Activated naive CD4-positive, alpha-beta T cell treated with anti-CD3 and anti-CD28 coated beads, Interleukin-2, amount 50 U/mL, for 24 hours (primary cell): Measurements from ENCODE around the gene CRYZL1.
A peak's percentile ranks its signal among the peaks of the same experiment; 100 is the strongest.

Experiments used
- H3K27ac Mint-ChIP-seq: one replicate; pipeline ENCODE4 v1.8.0; 2021; ENCODE audit warnings: mild to moderate bottlenecking, mixed read lengths
- H3K27me3 Mint-ChIP-seq: one replicate; pipeline ENCODE4 v1.8.0; 2021; ENCODE audit warnings: mixed read lengths
- H3K36me3 Mint-ChIP-seq: one replicate; pipeline ENCODE4 v1.8.0; 2021; ENCODE audit warnings: mixed read lengths
- H3K4me1 Mint-ChIP-seq: one replicate; pipeline ENCODE4 v1.8.0; 2021; ENCODE audit warnings: mixed read lengths
- H3K4me3 Mint-ChIP-seq: one replicate; pipeline ENCODE4 v1.8.0; 2021; ENCODE audit warnings: mild to moderate bottlenecking, mixed read lengths
- H3K9me3 Mint-ChIP-seq: one replicate; pipeline ENCODE4 v1.8.0; 2021; ENCODE audit warnings: mixed read lengths

CRYZL1 gene

DNA sequence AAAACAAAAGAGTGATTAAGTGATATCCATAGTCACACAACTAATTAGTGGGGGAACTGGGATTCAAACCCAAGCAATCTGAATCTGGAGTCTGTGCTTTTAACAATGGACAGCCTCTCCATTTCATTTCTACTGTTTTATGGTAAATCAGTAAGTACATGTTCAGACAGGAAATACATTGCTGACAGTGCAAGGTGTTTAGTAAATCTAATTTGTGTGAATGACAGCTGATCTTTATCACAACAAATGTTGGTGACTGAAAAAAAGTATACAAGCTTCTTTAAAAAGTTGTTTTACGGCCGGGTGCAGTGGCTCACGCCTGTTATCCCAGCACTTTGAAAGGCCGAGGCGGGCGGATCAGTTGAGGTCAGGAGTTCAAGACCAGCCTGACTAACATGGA lies 73.6 kb downstream of the CRYZL1 start:
- no peaks in the 10 kb centered on the region for H3K9me3 Mint-ChIP-seq
- H3K27me3 Mint-ChIP-seq: no peaks in the 10 kb centered on the region
- H3K27ac Mint-ChIP-seq: peak overlapping the region; percentile 2
- H3K4me1 Mint-ChIP-seq: peaks cover 48% of the 10 kb centered on the region
- peaks cover 11% of the 10 kb centered on the region for H3K36me3 Mint-ChIP-seq
- H3K4me3 Mint-ChIP-seq: no peak overlapping the region

DNA sequence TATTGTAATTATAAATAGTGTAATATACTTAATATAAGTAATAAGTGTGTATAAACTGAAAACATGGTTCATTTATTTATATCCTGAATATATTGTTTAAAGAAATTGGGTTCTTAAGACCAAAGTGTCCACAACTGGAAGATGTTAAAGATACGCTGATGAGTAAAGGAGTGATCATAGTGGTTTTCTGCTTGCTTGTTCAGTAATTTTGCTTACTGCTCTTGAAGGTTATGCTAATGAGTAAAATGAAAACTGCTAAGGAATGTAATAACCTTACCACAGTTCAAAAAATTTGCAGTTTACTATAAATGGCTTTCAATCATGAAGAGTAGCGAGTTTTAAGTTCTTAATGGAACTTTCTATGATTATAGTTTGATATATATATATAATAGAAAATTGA lies 75.0 kb downstream of the CRYZL1 start:
- H3K36me3 Mint-ChIP-seq: peaks cover 11% of the 10 kb centered on the region
- no peak overlapping the region for H3K27ac Mint-ChIP-seq
- H3K9me3 Mint-ChIP-seq: no peaks in the 10 kb centered on the region
- H3K4me1 Mint-ChIP-seq: peaks cover 56% of the 10 kb centered on the region
- H3K4me3 Mint-ChIP-seq: no peak overlapping the region
- H3K27me3 Mint-ChIP-seq: no peaks in the 10 kb centered on the region

DNA sequence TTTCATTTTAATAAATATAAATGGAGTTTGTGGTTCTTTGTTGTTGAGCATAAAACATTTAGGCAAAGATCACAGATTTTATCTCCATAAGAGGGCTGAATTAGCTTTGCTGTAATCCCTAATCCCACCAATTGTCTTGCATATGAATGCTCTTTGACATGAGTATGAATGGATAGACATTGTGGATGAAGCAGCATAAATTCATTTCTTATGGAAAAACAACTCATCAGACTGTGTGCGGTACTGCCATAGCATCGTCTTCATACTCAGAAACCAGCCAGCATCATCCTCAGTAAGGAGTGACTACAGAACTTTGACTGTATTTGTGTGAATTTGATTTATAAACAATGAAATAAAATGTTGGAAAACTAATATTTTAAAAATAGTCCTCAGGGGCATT lies 79.2 kb downstream of the CRYZL1 start:
- Mint-ChIP-seq H3K27me3 (no peaks in the 10 kb centered on the region), H3K27ac (no peak overlapping the region), H3K4me1 (peaks cover 66% of the 10 kb centered on the region), H3K4me3 (no peak overlapping the region), H3K36me3 (peaks cover 30% of the 10 kb centered on the region), H3K9me3 (no peaks in the 10 kb centered on the region)

DNA sequence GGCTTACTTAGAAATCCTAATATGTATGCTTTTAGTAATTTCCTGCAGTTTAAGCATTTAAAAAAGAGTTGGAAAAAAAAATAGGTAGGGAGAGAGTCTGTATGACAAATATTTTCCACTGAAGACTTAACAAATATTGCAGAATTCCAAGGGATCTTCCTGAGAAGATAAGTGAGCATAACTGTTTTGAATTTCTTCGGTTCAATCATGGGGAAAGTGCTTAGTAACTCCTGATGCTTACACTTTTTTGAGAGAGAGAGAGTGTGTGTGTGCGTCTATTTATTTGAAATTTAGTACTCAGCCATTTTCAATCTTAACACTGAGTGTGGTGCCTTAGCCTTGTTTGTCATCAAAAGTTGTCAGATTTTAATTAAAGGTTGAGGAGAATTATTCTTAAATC lies 80.2 kb downstream of the CRYZL1 start:
- Mint-ChIP-seq H3K4me1 (peaks cover 68% of the 10 kb centered on the region), H3K9me3 (no peaks in the 10 kb centered on the region), H3K27ac (peak overlapping the region; percentile 59), H3K4me3 (peak overlapping the region; percentile 9), H3K36me3 (peaks cover 34% of the 10 kb centered on the region), H3K27me3 (no peaks in the 10 kb centered on the region)

DNA sequence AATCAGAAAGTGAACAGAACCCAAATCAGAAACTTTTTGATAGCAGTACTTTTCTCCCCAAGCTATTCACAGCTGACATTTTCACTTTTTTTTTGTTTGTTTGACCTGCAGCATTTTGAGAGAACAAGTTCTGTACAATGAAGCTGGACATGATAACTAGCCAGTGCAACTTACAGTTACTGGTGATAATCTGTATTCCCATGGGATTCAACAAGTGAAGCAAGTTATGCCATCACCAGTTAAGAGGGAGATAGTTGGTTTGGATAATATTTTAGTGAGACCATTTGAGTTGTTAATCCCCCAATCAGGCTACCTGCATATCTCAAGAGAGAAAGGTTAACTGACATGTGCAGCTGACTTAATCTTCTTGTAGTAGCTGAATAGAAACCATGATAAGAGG lies 80.6 kb downstream of the CRYZL1 start:
- Mint-ChIP-seq H3K9me3 (no peaks in the 10 kb centered on the region), H3K4me1 (peaks cover 72% of the 10 kb centered on the region), H3K4me3 (peak overlapping the region; percentile 9), H3K36me3 (peaks cover 38% of the 10 kb centered on the region), H3K27ac (peak overlapping the region; percentile 59), H3K27me3 (no peaks in the 10 kb centered on the region)

DNA sequence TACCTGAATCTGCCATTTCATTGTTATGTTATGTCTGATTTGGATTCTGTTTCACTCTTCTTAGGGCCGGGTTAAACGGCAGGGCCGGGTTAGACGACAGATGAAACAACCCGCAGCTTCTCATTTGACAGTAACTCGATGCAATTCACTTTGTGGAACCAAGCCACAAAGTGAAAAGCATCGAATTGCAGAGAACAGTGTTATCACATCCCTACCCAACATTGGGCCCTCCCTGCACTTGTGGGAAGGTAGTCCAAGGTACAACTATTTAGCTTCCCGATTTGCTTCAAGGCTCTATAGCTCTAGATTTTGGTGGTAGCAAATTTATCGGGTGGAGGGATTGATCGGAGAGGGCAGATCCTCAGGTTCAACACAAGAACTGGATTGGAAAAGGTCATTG lies 81.7 kb downstream of the CRYZL1 start:
- Mint-ChIP-seq H3K27me3 (no peaks in the 10 kb centered on the region), H3K36me3 (peaks cover 43% of the 10 kb centered on the region), H3K9me3 (no peaks in the 10 kb centered on the region), H3K4me1 (peaks cover 75% of the 10 kb centered on the region), H3K4me3 (no peak overlapping the region), H3K27ac (no peak overlapping the region)

DNA sequence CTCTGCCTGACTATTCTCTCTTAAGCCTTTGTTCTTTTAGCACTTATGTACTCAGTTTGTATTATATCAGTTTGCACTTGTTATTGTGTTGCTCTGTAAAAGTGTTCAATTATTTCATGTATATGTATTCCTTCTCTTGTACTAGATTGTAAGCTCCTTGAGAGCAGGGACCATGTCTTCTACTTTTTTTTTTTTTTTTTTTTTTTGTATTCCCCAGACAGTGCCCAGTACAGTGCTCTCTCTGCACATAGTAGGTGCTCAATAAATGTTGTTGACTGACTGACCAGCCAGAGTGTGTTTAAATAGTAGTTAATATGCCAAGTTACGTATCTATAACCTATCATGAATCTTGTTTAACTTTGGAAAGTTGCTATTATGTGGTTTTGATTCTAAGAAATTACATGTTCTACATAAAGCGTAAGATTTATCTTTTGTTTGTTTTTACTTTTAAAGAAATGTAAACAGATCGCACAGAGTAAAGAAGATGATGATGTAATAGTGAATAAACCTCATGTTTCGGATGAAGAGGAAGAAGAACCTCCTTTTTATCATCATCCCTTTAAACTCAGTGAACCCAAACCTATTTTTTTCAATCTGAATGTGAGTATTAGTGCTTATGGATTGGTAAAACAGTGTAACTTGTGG lies 82.6 kb downstream of the CRYZL1 start:
- Mint-ChIP-seq H3K4me1 (peaks cover 79% of the 10 kb centered on the region), H3K4me3 (peak overlapping the region; percentile 24), H3K9me3 (no peaks in the 10 kb centered on the region), H3K36me3 (peaks cover 48% of the 10 kb centered on the region), H3K27ac (no peak overlapping the region), H3K27me3 (no peaks in the 10 kb centered on the region)

DNA sequence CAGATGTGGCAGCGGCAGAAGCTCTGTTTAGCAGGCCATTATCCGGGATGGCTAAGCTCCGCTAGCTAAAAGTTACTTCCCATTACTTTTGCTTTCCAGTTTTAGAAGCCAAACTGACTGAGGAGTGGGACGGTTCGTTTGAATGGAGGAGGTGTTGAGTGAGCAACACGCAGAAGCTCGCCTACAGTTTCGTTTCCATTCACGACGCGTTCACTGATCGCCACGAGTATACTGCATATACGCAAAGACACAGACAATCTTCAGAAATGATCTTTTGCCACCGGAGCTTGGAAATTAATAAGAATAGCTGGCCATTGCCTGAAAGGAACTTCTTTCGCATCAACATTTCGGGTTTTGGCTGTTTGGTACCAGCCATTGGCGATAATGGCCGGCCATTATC lies 84.1 kb downstream of the CRYZL1 start:
- Mint-ChIP-seq H3K9me3 (no peaks in the 10 kb centered on the region), H3K27me3 (no peaks in the 10 kb centered on the region), H3K36me3 (peaks cover 47% of the 10 kb centered on the region), H3K4me1 (peaks cover 74% of the 10 kb centered on the region), H3K27ac (no peak overlapping the region), H3K4me3 (no peak overlapping the region)

DNA sequence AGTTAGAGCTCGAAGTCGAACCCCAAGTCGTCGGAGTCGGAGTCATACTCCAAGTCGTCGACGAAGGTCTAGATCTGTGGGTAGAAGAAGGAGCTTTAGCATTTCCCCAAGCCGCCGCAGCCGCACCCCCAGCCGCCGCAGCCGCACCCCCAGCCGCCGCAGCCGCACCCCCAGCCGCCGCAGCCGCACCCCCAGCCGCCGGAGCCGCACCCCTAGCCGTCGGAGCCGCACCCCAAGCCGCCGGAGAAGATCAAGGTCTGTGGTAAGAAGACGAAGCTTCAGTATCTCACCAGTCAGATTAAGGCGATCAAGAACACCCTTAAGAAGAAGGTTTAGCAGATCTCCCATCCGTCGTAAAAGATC lies 86.6 kb downstream of the CRYZL1 start:
- H3K9me3 Mint-ChIP-seq: no peaks in the 10 kb centered on the region
- peaks cover 60% of the 10 kb centered on the region for H3K4me1 Mint-ChIP-seq
- H3K27ac Mint-ChIP-seq: no peak overlapping the region
- no peaks in the 10 kb centered on the region for H3K27me3 Mint-ChIP-seq
- peaks cover 43% of the 10 kb centered on the region for H3K36me3 Mint-ChIP-seq
- peak overlapping the region; percentile 72 for H3K4me3 Mint-ChIP-seq

DNA sequence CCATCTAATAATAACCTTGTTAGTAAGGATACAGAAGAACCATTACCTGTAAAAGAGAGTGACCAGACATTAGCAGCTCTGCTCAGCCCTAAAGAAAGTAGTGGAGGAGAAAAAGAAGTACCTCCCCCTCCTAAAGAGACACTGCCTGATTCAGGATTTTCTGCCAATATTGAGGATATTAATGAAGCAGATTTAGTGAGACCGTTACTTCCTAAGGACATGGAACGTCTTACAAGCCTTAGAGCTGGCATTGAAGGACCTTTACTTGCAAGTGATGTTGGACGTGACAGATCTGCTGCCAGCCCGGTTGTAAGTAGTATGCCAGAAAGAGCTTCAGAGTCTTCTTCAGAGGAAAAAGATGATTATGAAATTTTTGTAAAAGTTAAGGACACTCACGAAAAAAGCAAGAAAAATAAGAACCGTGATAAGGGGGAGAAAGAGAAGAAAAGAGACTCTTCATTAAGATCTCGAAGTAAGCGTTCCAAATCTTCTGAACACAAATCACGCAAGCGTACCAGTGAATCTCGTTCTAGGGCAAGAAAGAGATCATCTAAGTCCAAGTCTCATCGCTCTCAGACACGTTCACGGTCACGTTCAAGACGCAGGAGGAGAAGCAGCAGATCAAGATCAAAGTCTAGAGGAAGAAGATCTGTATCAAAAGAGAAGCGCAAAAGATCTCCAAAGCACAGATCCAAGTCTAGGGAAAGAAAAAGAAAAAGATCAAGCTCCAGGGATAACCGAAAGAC lies 87.1 kb downstream of the CRYZL1 start:
- H3K27ac Mint-ChIP-seq: peak overlapping the region; percentile 56

DNA sequence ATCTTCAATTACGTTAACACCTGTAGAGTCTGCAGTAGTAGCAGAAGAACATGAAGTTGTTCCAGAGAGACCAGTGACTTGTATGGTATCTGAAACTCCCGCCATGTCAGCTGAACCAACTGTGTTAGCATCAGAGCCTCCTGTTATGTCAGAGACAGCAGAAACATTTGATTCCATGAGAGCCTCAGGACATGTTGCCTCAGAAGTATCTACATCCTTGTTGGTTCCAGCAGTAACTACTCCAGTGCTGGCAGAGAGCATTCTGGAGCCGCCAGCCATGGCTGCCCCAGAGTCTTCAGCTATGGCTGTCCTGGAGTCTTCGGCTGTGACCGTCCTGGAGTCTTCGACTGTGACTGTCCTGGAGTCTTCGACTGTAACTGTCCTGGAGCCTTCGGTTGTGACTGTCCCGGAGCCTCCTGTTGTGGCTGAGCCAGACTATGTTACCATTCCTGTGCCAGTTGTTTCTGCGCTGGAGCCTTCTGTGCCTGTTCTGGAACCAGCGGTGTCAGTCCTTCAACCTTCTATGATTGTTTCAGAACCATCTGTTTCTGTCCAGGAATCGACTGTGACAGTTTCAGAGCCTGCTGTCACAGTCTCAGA lies 88.4 kb downstream of the CRYZL1 start:
- Mint-ChIP-seq H3K9me3 (no peaks in the 10 kb centered on the region), H3K27ac (no peak overlapping the region), H3K4me1 (peaks cover 66% of the 10 kb centered on the region), H3K36me3 (peaks cover 33% of the 10 kb centered on the region), H3K27me3 (no peaks in the 10 kb centered on the region), H3K4me3 (no peak overlapping the region)

More for the DNA sequence above, 87.1 kb downstream of the CRYZL1 start:
- H3K27me3 Mint-ChIP-seq: no peaks in the 10 kb centered on the region
- H3K36me3 Mint-ChIP-seq: peaks cover 39% of the 10 kb centered on the region
- no peaks in the 10 kb centered on the region for H3K9me3 Mint-ChIP-seq
- peak overlapping the region; percentile 63 for H3K4me3 Mint-ChIP-seq
- peaks cover 66% of the 10 kb centered on the region for H3K4me1 Mint-ChIP-seq

DNA sequence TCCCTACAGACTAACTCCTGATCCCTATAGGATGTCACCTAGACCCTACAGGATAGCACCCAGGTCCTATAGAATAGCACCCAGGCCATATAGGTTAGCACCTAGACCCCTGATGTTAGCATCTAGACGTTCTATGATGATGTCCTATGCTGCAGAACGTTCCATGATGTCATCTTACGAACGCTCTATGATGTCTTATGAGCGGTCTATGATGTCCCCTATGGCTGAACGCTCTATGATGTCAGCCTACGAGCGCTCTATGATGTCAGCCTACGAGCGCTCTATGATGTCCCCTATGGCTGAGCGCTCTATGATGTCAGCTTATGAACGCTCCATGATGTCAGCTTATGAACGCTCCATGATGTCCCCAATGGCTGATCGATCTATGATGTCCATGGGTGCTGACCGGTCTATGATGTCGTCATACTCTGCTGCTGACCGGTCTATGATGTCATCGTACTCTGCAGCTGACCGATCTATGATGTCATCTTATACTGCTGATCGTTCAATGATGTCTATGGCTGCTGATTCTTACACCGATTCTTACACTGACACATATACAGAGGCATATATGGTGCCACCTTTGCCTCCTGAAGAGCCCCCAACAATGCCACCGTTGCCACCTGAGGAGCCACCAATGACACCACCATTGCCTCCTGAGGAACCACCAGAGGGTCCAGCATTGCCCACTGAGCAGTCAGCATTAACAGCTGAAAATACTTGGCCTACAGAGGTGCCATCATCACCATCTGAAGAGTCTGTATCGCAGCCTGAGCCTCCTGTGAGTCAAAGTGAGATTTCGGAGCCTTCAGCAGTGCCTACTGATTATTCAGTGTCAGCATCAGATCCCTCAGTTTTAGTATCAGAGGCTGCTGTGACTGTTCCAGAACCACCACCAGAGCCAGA lies 89.2 kb downstream of the CRYZL1 start:
- H3K27me3 Mint-ChIP-seq: no peaks in the 10 kb centered on the region
- H3K36me3 Mint-ChIP-seq: peaks cover 29% of the 10 kb centered on the region
- no peaks in the 10 kb centered on the region for H3K9me3 Mint-ChIP-seq
- no peak overlapping the region for H3K4me3 Mint-ChIP-seq
- peaks cover 61% of the 10 kb centered on the region for H3K4me1 Mint-ChIP-seq
- H3K27ac Mint-ChIP-seq: no peak overlapping the region

DNA sequence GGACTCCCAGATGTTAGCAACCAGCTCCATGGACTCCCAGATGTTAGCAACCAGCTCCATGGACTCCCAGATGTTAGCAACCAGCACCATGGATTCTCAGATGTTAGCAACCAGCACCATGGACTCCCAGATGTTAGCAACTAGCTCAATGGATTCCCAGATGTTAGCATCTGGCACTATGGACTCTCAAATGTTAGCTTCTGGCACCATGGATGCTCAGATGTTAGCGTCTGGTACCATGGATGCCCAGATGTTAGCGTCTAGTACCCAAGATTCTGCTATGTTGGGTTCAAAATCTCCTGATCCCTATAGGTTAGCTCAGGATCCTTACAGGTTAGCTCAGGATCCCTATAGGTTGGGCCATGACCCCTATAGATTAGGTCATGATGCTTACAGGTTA lies 89.9 kb downstream of the CRYZL1 start:
- Mint-ChIP-seq H3K36me3 (peaks cover 27% of the 10 kb centered on the region), H3K4me3 (no peak overlapping the region), H3K27me3 (no peaks in the 10 kb centered on the region), H3K27ac (no peak overlapping the region), H3K4me1 (peaks cover 60% of the 10 kb centered on the region), H3K9me3 (no peaks in the 10 kb centered on the region)

DNA sequence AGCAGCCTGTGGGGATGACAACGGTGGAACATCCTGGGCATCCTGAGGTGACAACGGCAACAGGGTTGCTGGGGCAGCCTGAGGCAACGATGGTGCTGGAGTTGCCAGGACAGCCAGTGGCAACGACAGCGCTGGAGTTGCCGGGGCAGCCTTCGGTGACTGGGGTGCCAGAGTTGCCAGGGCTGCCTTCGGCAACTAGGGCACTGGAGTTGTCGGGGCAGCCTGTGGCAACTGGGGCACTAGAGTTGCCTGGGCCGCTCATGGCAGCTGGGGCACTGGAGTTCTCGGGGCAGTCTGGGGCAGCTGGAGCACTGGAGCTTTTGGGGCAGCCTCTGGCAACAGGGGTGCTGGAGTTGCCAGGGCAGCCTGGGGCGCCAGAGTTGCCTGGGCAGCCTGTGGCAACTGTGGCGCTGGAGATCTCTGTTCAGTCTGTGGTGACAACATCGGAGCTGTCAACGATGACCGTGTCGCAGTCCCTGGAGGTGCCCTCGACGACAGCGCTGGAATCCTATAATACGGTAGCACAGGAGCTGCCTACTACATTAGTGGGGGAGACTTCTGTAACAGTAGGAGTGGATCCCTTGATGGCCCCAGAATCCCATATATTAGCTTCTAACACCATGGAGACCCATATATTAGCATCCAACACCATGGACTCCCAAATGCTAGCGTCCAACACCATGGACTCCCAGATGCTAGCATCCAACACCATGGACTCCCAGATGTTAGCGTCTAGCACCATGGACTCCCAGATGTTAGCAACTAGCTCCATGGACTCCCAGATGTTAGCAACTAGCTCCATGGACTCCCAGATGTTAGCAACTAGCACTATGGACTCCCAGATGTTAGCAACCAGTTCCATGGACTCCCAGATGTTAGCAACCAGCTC lies 90.5 kb downstream of the CRYZL1 start:
- Mint-ChIP-seq H3K36me3 (peaks cover 22% of the 10 kb centered on the region), H3K4me3 (no peak overlapping the region), H3K9me3 (no peaks in the 10 kb centered on the region), H3K27ac (no peak overlapping the region), H3K27me3 (no peaks in the 10 kb centered on the region), H3K4me1 (peaks cover 56% of the 10 kb centered on the region)
